OCI-LY3 (cell line): ENCODE results near the gene SERTM1.

Experiments used
- CTCF ChIP-seq: fragments of 200-600, 300-600 bp; sonication (generic); IDR thresholded peaks from 2 replicates; pipeline ENCODE4 v1.5.1; 2014; ENCODE audit warnings: antibody characterized with exemption, low read length, low read depth
- EZH2phosphoT487 ChIP-seq: fragments of 200-600 bp; shearing (Covaris generic); IDR thresholded peaks from 2 replicates; pipeline ENCODE4 v1.6.1; 2018; ENCODE audit warnings: antibody characterized with exemption, mixed run types, low read depth

- TF ChIP-seq CTCF, result no peak
- no peak for TF ChIP-seq EZH2phosphoT487
Observed at GRCh38 chr13:36712770-36713169, 39.0 kb downstream of the SERTM1 start.
